NCI-H2107 (cell line): ENCODE results near the gene GAPVD1.

Source experiments
- DNase-seq: peaks from one replicate; lab custom pipeline; 2025; lab: John Stamatoyannopoulos, UW

The GAPVD1 gene

DNA sequence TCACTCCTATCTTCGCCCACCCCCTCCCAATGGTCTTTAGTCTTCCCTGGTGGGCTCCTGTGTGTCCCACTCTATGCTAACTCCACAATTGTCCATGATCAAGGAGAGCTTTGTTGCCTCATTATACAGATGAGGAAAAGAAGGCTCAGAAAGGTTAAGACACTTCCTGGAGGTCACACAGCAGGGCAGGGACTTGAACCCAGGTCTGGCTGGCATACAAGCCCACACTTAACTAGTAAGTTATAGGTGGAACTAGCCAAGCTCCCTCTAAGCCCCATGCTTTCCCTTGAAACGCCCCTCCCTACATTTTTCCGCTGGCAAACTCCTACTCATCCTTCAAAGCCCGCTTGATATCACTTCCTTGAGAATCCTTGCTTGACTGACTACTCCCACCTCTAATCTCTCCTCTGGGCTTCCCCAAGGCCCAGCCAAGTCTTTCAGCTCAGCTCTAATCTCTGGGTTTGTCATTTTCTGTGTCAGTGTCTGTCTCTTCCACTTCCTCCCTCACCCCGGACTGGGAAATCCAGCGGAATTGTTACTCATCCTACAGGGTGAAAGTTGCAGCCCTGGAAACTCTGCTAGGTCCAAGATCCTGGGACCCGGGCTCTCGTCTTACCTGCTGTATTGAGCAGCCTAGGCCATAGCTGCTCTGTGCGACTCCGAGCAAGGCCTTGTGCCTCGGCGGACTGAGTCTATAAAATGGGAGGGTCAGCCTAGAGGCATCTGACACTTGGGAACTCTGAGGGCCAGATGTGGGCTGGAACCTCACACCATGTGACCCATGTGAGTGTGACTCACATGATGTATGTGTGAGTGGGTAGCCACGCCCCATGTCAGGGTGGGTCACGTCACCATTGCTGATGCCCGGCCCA, 144.5 kb downstream of the GAPVD1 start:
- no peak for DNase-seq

DNA sequence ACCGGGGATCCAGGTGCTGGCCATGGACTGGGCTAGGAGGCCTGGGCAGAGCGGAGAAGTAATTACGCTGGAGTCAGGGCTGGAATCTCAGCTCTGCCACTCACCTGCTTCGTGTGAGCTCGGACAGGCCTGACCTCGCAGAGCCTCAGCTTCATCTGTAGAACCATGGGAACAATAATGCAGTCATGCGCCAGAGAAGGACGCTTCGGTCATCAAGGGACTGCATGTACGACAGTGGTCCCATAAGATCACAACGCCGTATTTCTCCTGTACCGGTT, 145.1 kb downstream of the GAPVD1 start:
- no peak for DNase-seq

DNA sequence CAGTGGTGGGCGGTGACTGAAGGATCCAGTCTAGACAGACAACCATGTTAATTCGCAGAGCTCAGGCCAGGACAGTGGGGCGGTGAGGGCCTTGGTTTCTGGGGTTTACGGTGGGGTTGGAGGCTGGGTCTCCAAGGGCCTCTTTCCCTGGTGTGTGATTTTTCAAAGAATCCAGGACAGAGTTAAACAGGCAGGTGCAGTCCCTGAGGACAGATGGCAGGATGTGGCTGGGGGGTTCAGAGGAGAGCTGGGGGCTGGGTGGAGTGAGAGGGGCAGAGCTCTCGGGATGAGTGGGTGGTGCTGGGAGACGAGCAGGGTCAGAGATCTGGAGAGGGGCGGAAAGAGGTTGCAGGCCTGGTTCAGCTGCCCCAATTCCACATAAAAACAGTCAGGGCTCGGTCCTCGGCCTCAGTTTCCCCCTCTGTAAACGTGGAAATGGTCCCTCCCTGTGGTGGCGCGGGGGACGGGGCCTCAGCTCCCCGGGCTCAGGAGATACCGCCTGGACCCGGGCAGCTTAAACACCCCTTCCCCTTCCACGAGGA, 145.9 kb downstream of the GAPVD1 start:
- no peak for DNase-seq

DNA sequence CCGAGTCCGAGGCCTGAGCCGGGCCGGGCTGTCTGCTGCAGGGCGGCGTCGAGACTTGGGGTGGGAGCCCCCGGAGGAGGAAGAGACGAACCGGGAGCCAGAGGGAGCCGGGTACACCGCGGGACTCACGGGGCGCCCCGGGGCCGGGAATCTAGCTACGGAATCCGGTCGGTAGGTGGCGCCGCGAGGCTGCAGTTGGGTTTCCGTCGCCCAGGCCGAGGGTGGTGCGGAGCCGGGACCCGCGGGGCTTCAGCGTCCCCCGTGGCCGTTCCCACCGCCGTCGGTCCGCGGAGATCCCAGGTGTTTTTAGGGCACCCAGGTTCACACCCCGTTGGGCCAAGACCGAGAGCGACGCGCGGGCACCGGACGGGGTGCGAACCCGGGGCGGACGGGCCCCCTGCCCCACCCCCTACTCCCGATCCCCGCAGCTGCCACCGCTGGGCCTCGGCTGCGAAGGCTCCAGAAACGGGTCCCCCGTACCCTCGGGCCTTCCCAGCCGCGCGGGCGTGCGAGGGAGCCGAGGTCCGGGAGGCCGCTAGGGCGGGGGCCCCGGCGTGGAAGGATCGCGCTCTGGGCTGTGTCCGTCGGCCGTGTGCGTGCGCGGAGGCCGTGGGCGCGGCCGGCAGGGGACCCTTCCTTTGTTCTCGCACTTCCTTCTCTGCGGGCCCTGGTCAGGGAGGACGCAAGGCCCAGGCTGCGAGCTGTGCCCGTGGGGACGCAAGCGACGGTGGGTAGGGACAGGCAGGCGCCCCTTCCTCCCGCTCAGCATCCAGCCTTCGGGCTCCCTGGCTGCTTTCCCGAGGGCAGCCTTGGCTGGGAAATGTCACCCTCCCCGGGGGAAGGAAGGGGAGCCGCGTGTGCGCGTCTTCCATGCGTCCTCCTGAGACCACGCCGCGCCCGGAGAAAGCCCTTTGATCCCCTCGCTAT, 146.6 kb downstream of the GAPVD1 start:
- peak; percentile 63 for DNase-seq

DNA sequence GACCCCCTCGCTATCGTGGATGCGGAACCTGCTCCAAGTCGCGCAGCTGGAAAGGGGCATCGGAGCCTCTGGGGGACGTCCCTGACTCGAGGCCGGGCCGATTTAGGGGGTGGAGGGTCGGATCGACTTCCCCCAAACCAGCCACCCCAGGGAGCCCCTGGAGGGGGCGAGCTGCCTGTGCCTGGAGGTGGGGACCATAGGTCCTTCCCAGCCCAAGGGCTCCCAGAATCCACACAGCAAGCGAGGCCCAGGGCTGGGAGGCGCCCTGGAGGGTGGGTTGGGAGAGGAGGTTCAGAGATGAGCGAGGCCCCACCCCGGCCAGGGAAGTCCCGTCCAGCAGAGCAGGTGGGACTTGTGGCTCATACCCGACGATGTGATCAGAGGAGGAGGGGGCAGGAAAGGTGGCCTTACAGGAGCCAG, 147.6 kb downstream of the GAPVD1 start:
- no peak for DNase-seq

DNA sequence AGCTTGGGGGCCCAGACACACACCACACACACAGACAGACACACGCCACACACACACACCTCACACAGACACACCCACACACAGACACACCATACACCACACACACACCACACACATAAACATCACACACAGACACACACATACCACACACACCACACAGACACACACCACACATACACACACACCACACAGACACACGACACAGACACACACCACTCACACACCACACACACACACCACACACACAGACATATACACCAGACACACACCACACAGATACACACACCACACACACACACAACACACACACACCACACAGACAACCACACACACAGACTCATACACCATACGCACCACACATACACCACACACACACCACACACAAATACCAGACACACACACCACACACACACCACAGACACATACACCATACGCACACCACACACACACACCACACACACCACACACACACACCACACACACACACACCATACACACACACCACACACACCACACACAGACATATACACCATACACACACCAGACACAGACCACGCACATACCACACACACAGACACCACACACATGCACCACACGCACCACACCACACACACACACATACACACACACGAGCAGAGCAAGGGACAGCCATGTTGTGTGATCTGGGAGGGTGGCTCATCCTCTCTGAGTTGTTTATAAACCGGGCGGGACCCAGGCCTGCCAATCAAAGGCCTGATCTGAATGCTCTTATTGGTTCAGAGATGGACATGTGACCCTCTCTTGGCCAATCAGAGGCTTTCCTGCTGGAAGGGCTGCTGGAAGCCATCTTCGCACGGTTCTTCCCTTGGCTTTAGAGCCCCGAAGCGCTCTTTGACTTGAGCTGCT, 148.3 kb downstream of the GAPVD1 start:
- DNase-seq, result no peak

DNA sequence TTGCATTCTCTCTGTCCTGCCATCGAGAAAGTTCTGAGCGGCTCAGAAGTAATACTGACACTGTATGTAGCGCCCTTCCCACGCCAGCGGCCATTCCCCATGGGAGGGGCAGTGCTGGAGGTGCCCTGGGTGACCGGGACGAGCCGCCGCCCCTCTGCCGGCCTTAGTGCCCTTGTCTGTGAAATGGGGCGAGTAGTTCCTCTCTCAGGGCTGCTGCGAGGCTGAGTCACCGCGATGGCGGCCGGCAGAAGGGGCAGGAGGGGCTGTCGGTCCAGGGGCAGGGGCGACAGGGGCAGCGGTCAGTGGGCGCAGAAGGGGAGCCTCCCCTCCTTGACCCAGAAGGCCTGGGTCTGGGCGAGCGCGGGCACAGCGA, 148.9 kb downstream of the GAPVD1 start:
- DNase-seq, result no peak

DNA sequence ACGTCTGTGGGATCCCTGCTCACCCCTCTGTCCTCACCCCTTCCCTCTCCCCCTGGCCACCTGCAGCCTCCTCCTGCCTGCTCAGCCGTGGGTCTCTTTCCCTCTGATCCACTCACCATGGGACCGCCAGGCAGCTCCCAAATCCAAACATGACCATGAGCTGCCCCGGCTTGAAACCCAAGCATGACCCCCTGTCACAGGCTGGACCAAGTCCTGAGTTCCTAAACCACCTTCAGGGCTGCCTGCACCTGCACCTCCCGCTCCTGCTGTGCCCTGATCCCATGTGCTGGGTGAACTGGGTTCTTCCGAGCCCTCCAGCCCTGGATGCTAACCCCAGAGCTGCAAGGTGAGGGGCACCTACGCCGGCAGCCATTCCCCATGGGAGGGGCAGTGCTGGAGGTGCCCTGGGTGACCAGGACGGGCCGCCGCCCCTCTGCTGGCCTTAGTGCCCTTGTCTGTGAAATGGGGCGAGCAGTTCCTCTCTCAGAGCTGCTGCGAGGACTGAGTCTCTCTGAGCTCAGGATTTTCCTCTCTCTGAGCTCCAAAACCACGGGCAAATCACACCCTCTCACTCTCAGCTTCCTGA, 149.6 kb downstream of the GAPVD1 start:
- DNase-seq, result no peak

DNA sequence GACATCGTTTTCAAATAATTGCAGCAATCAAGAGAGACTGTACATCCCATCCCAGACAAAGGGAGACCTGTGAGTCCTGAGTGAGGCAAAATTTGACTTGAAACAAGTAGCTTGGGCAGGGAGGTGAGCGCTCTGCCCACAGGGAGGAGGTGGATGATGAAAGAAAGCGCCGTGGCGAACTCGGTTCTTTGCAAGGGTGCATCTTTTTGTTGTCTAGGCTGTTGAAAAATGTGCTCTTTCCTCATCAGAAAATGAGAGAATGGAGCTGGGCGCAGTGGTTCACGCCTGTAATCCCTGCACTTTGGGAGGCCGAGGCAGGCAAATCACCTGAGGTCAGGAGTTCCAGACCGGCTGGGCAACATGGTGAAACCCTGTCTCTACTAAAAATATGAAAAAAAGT, 150.5 kb downstream of the GAPVD1 start:
- DNase-seq, result no peak

DNA sequence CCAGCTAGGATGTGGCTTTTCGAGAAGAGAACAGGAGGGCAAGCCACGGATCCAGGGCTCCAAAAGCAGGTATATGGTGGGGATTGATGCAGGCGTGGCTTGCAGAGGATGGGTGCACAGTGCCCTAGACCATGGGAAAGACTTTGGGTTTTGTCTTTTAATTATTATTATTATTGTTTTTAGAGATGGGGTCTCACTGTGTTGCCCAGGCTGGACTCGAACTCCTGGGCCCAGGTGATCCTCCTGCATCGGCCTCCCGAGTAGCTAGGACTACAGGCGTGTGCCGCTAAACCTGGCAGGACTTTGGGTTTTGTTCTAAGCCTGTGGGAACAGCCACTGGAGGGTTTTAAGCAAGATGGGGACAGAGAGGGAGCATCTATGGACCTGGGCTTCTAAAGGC, 152.0 kb downstream of the GAPVD1 start:
- DNase-seq, result no peak

DNA sequence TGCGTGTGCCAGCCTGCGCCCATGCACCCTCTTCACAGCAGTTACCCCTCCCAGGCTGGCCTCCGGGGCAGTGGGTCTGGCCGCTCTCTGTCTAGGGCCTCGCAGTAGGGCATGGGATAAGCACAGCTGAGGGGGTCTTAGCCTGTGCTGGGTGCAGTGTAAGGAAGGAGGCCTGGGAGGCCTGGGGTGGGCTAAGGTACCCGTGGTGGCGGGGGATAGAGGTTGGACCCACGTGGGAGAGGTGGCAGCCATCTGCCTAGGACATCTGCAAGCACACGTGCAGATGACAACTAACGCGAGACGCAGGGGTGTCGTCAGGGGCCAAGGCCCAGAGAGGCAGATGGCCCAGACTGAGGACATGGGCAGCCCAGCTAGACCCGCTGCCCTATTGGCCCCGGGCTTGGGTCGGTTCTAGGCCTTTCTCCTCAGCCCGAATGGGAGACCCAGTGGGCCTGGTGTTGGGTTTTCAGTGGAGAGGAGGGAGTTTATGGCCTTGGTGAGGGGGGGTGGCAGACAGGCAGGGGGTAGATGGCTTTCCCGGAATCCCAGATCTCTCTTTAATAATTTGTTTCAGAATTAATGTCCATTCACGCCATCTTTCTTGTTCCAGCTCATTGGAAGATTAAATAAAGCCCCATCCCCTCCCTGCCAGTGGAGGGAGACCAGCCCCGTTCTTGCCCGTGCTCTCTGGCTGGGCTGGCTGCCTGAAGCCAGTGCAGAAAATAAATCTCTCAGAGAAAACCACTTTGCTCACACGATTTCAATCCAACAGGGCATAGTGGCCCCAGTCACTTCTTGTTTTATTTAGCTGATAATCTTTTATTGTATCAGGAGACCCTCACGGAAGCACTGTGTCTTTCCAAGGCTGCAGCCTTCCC, 154.2 kb downstream of the GAPVD1 start:
- DNase-seq, result no peak

DNA sequence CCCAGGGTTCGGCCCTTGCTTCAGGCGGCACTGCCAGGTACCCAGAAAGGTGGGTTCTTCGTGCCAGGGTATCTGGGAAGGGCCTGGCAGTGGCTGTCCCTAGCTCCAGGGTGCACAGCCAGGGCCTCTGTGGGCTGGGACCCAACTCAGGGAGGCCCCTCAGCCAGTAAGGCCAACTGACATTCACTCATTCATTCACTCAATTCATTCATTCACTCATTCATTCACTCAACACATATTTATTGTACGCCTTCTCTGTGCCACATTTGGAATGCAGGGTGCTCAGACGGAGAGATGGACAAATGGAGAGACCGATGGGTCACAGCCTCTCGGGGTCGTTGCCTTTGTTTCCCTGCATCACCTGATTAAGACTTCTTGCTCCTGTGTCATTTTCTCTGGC, 154.9 kb downstream of the GAPVD1 start:
- no peak for DNase-seq
